ENCODE measurements around the gene ELAVL2. TPM values are rescaled to one million over a fixed set of nuclear protein-coding genes. Genes with fewer than 3 reads are reported as not detected.

The ELAVL2 gene
- total RNA-seq, 1 experiment from 2014 or later = 35.9 TPM

DNA sequence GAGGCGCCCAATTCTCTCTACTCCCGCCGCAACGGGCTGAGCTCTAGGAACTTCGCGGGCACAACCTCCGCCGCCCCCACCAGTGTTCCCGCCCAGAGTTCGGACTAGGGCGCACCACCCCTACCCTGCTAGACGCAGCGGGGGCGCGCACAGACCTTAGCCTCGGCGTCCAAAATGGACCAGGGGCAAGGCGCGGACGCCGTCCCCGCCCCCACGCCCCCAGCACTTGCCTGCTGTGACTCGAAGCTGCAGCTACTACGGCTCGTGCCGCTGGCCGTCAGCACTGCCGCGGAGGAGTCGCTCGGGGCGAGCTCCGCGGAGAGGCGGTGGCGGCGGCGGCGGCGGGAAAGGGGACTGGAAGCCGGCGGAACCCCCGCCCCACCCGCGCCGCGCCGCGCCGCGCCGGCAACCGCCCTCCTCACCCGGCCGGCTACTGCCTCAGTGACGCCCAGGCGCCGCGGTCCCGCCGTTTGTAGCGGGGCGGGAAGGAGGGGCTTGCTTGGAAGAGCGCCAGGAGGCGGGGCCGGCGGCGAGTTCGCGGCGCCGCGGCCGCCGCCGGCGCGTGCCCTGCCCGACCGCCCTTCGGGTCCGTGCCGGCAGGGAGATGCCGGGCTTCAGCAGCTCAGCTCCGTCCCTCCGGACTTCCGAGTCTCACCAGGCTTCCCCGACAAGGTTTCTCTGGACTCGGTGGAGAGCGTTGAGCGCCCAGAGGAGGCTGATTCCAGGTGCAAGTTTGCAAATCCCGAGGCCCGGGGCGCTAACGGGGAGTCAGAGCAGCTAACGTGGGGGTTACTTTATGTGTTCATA is 4.5 kb downstream of the ELAVL2 start (continued):
- no peak for TF ChIP-seq MXD4 (CRISPR knock-in tag; IDR thresholded peaks at IDR 0.05; ENCODE audit: borderline replicate concordance)

DNA sequence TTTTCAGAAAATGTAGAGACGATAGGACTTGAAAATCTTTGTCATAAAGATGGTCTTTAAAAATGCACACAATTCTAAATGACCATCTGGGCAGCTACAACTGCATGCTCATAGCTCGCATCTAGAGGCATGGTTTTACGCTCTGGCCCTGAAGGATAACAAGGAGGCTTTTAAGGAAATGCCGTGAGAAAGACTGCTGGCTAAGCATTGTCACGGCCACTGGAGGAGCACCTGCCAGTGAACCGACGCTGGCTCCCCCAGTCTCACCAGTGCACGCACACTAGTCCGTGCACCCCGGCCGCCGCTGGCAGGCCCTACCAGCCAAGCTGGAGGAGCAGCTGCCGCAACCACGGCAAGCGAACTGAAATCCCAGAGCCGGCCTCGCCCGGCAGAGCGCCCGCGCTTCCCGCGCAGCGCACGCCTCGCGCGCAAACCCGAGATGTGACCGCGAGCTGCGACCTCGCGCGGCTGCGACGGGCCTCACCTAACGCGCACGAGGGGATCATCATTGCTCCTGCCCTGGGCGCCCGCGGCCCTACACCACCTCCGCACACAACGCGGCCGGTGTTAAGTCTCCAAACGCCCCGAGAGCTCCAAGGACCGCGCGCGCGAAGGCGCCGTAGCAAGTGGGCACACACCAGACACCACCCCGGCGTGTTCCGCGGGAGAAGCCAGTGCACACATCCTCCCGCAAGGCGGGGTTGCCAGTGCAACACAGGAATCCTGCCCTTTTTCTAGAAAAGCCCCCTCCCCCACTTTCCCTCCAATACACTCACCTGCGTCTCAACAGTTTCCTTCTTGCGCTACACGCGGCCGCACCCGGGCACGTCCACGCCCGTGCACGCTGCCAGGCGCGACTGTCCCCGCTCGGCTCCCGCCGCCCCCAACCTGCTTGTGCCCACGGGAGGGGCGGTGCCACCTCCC is 5.3 kb downstream of the ELAVL2 start:
- H3K36me3 Mint-ChIP-seq = no peaks in the 10 kb centered on the region
- H3K4me1 Mint-ChIP-seq = peaks cover 46% of the 10 kb centered on the region
- ATAC-seq (peak; percentile 3), DNase-seq (ENCODE audit: low spot score) (peak; percentile 58)
- ChIA-PET POLR2A (interaction anchor here (0.7 to 1.3 kb wide), 4 partner anchors 17 to 165 kb away, joined by 3 to 4 read pairs (median 3); no protein-coding TSS in a partner anchor), CTCF (interaction anchor here (0.8 to 1.2 kb wide), 2 partner anchors 11 to 27 kb away, joined by 3 to 4 read pairs; no protein-coding TSS in a partner anchor)
- H3K27me3 Mint-ChIP-seq (ENCODE audit: low read depth) = no peaks in the 10 kb centered on the region
- H3K9me3 Mint-ChIP-seq = no peaks in the 10 kb centered on the region
- H3K4me3 Mint-ChIP-seq = peak overlapping the region; percentile 82
- H3K27ac Mint-ChIP-seq = 0 out of 2 replicates have a peak overlapping the region, but pooled peaks have one; percentile 25
- TF ChIP-seq, protein P1, sequence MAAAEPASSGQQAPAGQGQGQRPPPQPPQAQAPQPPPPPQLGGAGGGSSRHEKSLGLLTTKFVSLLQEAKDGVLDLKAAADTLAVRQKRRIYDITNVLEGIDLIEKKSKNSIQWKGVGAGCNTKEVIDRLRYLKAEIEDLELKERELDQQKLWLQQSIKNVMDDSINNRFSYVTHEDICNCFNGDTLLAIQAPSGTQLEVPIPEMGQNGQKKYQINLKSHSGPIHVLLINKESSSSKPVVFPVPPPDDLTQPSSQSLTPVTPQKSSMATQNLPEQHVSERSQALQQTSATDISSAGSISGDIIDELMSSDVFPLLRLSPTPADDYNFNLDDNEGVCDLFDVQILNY (CRISPR knock-in tag; IDR thresholded peaks at IDR 0.05) = peak; percentile 45; the same call in 1 of the 2 replicates
- TF ChIP-seq, protein P2, sequence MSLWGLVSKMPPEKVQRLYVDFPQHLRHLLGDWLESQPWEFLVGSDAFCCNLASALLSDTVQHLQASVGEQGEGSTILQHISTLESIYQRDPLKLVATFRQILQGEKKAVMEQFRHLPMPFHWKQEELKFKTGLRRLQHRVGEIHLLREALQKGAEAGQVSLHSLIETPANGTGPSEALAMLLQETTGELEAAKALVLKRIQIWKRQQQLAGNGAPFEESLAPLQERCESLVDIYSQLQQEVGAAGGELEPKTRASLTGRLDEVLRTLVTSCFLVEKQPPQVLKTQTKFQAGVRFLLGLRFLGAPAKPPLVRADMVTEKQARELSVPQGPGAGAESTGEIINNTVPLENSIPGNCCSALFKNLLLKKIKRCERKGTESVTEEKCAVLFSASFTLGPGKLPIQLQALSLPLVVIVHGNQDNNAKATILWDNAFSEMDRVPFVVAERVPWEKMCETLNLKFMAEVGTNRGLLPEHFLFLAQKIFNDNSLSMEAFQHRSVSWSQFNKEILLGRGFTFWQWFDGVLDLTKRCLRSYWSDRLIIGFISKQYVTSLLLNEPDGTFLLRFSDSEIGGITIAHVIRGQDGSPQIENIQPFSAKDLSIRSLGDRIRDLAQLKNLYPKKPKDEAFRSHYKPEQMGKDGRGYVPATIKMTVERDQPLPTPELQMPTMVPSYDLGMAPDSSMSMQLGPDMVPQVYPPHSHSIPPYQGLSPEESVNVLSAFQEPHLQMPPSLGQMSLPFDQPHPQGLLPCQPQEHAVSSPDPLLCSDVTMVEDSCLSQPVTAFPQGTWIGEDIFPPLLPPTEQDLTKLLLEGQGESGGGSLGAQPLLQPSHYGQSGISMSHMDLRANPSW (CRISPR knock-in tag; conservative IDR thresholded peaks at IDR 0.05; ENCODE audit: low read depth) = no peak
- TF ChIP-seq, protein P3, sequence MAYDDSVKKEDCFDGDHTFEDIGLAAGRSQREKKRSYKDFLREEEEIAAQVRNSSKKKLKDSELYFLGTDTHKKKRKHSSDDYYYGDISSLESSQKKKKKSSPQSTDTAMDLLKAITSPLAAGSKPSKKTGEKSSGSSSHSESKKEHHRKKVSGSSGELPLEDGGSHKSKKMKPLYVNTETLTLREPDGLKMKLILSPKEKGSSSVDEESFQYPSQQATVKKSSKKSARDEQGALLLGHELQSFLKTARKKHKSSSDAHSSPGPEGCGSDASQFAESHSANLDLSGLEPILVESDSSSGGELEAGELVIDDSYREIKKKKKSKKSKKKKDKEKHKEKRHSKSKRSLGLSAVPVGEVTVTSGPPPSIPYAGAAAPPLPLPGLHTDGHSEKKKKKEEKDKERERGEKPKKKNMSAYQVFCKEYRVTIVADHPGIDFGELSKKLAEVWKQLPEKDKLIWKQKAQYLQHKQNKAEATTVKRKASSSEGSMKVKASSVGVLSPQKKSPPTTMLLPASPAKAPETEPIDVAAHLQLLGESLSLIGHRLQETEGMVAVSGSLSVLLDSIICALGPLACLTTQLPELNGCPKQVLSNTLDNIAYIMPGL (CRISPR knock-in tag; IDR thresholded peaks at IDR 0.05) = peak; percentile 71; the same call in 1 of the 2 replicates
- TF ChIP-seq TEAD1 (CRISPR knock-in tag; IDR thresholded peaks at IDR 0.05) (peak; percentile 14; the same call in 1 of the 2 replicates), NFE2L1 (CRISPR knock-in tag; IDR thresholded peaks at IDR 0.05) (peak; percentile 76; the same call in 1 of the 2 replicates), CREM (CRISPR knock-in tag; IDR thresholded peaks at IDR 0.05) (0 out of 2 replicates have a peak, but pooled peaks have one; percentile 45), GABPB1 (CRISPR knock-in tag; IDR thresholded peaks at IDR 0.05) (no peak), RELA (CRISPR knock-in tag; IDR thresholded peaks at IDR 0.05; ENCODE audit: borderline replicate concordance) (0 out of 2 replicates have a peak, but pooled peaks have one; percentile 34), FOXK1 (CRISPR knock-in tag; IDR thresholded peaks at IDR 0.05) (peak; percentile 61; the same call in 1 of the 2 replicates), HMGA2 (CRISPR knock-in tag; IDR thresholded peaks at IDR 0.05) (no peak), MYBL2 (CRISPR knock-in tag; IDR thresholded peaks at IDR 0.05) (no peak; the same call in none of the 2 replicates), SMAD3 (CRISPR knock-in tag; IDR thresholded peaks at IDR 0.05; ENCODE audit: borderline replicate concordance) (peak; percentile 86; the same call in 1 of the 2 replicates), ZNF671 (CRISPR knock-in tag; IDR thresholded peaks at IDR 0.05) (no peak), ZNF232 (CRISPR knock-in tag; IDR thresholded peaks at IDR 0.05) (0 out of 2 replicates have a peak, but pooled peaks have one; percentile 17)
- TF ChIP-seq, protein P4, sequence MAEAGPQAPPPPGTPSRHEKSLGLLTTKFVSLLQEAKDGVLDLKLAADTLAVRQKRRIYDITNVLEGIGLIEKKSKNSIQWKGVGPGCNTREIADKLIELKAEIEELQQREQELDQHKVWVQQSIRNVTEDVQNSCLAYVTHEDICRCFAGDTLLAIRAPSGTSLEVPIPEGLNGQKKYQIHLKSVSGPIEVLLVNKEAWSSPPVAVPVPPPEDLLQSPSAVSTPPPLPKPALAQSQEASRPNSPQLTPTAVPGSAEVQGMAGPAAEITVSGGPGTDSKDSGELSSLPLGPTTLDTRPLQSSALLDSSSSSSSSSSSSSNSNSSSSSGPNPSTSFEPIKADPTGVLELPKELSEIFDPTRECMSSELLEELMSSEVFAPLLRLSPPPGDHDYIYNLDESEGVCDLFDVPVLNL (CRISPR knock-in tag; IDR thresholded peaks at IDR 0.05; ENCODE audit: borderline replicate concordance, low read depth) = peak; percentile 77
- TF ChIP-seq, protein P5, sequence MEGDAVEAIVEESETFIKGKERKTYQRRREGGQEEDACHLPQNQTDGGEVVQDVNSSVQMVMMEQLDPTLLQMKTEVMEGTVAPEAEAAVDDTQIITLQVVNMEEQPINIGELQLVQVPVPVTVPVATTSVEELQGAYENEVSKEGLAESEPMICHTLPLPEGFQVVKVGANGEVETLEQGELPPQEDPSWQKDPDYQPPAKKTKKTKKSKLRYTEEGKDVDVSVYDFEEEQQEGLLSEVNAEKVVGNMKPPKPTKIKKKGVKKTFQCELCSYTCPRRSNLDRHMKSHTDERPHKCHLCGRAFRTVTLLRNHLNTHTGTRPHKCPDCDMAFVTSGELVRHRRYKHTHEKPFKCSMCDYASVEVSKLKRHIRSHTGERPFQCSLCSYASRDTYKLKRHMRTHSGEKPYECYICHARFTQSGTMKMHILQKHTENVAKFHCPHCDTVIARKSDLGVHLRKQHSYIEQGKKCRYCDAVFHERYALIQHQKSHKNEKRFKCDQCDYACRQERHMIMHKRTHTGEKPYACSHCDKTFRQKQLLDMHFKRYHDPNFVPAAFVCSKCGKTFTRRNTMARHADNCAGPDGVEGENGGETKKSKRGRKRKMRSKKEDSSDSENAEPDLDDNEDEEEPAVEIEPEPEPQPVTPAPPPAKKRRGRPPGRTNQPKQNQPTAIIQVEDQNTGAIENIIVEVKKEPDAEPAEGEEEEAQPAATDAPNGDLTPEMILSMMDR (IDR thresholded peaks at IDR 0.05) = no peak
- TF ChIP-seq, protein P6, sequence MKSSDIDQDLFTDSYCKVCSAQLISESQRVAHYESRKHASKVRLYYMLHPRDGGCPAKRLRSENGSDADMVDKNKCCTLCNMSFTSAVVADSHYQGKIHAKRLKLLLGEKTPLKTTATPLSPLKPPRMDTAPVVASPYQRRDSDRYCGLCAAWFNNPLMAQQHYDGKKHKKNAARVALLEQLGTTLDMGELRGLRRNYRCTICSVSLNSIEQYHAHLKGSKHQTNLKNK (CRISPR knock-in tag; IDR thresholded peaks at IDR 0.05) = no peak
- TF ChIP-seq, protein P7, sequence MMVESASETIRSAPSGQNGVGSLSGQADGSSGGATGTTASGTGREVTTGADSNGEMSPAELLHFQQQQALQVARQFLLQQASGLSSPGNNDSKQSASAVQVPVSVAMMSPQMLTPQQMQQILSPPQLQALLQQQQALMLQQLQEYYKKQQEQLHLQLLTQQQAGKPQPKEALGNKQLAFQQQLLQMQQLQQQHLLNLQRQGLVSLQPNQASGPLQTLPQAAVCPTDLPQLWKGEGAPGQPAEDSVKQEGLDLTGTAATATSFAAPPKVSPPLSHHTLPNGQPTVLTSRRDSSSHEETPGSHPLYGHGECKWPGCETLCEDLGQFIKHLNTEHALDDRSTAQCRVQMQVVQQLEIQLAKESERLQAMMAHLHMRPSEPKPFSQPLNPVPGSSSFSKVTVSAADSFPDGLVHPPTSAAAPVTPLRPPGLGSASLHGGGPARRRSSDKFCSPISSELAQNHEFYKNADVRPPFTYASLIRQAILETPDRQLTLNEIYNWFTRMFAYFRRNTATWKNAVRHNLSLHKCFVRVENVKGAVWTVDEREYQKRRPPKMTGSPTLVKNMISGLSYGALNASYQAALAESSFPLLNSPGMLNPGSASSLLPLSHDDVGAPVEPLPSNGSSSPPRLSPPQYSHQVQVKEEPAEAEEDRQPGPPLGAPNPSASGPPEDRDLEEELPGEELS (CRISPR knock-in tag; IDR thresholded peaks at IDR 0.05) = peak; percentile 36; the same call in 1 of the 2 replicates
- TF ChIP-seq, protein P8, sequence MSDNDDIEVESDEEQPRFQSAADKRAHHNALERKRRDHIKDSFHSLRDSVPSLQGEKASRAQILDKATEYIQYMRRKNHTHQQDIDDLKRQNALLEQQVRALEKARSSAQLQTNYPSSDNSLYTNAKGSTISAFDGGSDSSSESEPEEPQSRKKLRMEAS (CRISPR knock-in tag; IDR thresholded peaks at IDR 0.05) = peak; percentile 75
